Hippocampal formation (tissue), 2 donors: ENCODE data around the gene USP12.
A peak's percentile ranks its signal among the peaks of the same experiment; 100 is the strongest.

Source experiments
- DNase-seq, 2 donors: peaks; one replicate each; lab custom pipeline; 2025; lab: John Stamatoyannopoulos, UW

Gene USP12

DNA sequence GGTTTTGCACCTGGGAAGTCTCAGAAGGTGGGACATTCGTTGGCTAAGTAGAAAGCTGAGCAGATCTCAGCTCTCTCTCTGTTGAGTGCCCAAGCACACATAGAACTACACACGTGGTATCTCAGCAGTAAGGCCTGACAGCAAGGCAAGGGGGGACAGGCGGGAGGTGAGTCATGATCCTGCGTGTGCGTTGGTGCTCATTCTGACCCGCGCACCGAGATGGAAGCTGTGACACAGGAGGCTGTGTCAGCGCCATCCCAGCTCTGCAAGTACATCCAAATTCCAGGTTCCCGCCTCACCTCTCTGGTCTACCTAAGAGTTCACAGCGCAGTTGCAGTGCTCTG, 135.7 kb downstream of the USP12 start:
- no peak for DNase-seq

DNA sequence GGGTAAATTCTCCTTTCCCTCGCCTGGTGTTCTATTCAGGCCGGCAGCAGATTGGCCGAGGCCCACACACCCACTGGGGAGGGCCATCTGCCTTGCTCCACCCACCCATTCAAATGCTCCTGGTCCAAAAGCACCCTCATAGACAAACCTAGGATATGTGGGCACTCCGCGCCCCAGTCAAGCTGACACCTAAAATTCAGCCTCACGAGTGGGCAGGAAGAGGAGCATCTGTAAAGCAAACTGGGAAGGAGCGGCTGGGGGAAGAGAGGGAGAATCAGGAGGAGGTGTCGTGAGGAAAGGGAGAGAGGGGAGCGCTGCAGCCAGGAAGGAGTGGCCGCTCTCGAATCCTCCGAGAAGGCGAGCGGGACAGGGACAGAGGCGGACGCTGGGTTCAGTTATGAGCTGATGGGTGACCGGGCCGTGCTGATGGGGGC, 136.9 kb downstream of the USP12 start:
- DNase-seq = peak; percentile 27 to 39

DNA sequence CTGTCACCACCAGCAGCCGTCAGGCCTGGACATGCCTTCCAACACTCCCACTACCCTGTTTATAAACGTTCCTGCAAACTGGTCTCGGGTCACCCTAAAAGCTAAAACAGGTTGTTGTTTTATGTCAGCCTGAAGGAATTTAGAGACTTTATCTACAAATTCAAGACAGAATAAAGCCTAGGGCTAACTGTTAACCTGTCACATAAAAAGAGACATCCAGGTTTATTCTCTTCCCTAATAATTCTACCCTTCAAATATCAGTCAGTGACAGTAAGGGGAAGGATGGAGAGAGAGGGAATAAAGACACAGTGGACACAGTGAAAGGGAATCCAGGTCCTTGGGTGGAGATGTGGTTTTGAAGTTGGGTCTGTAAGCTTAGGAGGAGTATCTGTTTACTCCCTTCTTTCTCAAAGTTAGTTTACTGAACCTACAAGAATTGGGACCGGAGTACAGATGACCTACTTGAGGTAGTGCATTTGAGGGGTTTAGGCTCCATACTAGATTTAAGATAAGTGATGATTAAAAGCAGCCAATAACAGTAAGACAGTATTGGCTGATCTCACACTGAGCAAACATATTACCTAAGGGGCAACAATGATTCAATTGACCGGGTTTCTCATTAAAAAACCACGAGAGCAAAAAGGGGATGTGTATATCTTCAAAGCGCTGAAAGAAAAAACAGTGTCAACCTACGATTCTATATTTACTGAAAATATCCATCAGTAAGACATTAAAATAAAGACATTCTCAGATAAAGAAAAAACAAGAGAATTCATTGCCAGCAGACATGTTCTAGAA, 142.7 kb downstream of the USP12 start:
- no peak for DNase-seq

DNA sequence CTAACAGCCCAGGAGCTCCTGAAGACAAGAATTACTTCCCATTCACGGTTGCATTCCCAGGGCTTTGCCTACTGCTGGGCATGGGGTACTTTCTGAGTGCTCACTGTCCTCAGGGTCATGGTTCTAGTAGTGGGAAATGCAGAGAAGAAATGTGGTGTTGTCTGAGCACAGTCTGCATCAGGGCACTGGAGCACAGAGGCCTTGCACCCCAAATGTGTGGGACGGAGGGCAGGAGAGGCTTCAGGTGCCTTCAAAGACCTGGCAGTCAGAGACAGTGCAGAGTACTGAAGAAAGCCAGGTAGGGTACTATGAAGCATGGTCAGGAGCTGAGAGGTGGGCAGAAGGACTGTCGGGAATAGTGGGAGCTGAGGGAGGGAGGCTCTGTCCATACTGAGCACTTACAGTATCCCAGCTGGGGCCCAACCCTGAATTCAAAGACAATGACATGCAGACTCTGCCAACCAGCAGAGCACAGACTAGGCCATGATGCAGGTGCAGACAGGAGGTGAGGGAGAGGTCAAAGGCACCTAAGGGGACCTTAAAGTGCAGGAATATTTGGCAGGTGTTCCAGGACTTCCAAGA, 144.4 kb downstream of the USP12 start:
- no peak for DNase-seq

DNA sequence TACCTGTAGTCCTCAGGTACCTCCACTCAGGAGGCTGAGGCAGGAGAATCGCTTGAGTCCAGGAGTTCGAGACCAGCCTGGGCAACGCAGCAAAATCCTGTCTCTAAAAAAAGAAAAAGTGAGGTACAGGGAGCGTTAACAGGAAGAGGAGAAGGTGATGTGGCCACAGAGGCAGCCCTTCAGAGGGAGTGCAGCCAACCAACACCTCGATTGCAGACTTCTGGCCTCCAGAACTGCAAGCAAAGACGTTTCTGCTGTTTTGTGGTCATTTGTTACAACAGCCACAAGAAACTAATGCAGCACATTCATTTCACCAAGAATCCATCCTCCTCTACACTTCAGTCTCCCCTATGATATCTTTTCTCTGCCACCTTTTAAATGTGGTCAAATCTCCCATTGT, 145.2 kb downstream of the USP12 start:
- no peak for DNase-seq

DNA sequence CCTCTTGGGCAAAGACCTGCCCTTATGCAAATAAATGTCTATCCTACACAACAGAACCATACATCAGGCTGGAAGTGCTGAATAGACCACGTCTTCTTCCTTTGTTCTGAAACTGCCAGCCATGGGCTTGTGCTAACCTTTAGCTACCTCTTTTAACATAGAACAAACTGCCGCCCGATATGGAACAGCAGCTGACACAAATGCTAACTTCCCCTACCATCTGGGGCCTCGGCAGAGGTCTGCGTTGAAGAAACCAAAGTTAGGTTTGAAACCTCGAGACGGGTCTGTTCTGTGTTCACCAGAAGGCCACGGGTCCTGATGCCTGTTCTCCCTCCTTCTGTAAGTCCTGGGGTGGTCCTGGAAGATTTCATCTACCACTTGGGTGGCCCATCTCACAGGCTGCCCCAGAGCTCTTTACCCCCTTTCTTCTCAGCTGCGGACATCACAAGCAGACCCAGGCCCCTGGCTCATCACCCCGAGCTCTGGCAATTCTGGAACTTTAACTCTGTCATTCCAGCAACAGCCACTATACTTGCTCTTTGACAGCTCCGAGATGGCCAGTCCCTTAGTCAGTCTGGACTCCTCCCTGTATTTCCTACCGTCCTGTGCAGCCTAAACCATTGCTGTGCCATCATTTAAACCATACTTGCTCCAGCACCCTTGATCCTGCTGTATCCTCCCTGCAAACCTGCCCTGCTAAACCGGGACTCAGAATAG, 146.7 kb downstream of the USP12 start:
- DNase-seq = no peak

DNA sequence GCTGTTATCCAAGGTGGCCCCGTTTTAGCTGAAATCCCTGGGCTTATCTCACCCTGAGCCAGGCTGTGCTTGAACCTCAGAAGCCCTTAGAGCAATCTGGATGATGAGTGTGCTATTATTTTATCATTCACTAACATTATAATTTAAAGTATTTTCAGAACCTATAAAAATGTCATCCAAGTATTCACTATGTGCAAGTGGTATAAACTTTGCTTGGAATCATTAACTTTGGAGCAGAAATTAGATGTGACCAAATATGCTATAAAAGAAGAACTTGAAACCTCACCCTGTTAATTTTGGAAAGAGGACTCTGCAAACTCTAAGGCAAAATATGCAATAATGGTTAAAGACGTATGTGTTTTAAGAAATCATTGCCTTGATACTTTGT, 147.5 kb downstream of the USP12 start:
- no peak for DNase-seq

DNA sequence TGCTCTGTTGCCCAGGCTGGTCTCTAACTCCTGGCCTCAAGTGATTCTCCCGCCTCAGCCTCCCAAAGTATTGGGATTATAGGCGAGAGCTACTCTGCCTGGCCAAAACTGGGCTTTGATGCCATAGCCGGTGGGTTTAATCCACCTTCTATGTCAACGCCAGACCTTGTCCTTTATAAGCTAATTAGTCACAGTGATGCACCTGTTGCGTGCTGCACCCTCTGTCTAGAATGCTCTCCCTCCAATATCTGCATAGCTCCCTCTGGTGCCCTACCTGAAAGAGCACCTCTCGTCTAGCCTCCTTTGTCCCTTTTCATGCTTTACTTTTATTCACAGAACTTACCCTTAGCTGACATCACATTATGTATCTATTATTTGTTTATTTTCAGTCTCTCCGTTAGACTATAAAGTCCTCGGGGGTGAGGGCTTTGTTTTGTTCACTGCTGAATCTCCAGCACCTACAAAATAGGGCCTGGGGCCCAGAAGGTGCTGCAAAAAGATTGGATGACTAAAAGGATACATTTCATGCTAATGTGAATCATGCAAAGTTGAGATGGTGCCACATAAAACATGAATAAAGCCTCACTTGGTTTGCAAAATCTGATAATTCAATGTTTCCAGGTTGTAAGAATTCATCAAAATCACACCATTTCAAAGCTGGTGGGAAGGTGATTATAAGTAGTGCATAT, 148.1 kb downstream of the USP12 start:
- DNase-seq = no peak

DNA sequence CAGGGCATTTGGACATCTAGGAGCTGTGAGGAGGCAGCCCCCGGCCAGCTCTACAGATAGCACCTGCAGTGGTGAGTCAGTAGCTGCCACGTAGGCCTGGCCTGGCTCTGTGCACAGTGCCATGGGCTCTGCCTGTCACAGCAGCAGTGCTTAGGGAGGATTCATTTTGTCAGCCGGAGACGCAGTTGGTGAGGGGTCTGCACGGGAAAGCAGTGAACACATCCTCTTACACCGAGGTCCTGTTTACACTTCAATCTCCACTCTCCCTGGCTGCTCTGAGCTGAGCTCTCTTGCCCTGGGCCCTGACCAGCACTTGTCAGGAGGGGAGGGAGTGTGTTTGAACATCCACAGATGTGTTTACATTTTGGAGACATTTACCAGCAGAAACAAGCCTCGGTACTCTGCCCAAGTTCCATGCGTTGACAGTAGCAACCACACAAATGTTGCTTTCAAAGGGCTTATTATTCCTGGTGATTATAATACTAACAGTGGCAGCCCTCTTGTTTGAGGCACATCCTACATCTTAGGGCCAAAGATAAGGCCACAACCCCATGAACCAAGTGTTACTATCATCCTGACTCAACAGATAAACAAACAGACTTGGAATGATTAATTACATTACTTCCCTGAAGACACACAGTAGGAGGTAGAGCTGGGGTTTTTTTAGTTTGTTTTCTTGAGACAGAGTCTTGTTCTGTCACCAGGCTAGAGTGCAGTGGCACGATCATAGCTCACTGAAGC, 148.9 kb downstream of the USP12 start:
- DNase-seq = peak; percentile 40 to 49

DNA sequence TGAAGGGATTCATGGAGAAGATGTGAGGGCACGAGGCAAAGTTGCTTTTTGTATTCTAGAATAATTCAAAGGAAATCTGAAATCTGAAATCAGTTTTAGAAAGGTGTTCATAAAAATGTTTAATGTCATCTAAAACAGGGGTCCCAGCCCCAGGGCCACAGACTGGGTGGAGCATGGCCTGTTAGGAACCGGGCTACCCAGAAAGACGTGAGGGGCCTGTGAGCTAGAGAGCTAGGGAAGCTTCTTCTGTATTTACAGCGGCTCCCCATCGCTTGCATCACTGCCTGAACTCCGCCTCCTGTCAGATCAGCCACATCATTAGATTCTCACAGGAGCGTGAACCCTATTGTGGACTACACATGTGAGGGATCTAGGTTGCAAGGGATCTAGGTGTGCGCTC, 151.2 kb downstream of the USP12 start:
- DNase-seq = no peak

DNA sequence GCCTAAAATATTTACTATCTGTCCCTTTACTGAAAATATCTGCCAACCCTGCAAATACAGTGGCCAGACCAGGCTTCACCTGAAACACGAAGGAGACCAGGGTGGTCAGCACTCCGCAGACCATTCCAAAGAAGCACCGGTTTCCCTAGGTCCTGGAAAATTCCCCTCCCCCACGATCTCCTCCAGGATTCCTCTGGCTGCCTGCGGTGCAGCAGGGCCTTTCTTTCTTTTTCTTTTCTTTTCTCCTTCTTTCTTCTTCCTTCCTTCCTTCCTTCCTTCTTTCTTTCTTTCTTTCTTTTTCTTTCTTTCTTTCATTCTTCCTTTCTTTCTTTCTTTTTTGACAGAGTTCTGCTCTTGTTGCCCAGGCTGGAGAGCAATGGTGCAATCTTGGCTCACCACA, 152.7 kb downstream of the USP12 start:
- DNase-seq = no peak

DNA sequence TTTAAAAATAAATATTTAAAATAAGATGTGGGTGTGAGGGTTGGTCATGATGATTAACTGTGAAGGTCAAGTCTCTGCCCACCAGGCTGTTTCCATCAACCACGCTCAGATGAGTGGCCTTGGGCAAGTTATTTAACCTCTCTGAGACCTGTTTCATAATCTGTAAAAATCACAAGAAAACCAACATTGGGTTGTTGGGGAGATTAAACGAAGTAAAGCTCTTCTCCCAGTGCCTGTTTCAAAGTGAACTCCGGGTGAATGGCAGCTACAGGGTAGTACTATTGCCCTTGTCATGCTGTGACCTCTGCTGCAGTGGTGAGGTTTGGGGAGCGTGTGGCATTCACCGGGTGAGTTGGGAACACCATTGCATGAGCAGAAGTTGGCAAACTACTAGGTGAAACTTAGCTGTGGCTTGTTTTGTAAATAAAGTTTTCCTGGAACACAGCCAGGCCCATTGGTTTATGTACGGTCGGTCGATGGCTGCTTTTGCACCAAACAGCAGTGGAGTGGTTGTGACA, 153.2 kb downstream of the USP12 start:
- DNase-seq = no peak

DNA sequence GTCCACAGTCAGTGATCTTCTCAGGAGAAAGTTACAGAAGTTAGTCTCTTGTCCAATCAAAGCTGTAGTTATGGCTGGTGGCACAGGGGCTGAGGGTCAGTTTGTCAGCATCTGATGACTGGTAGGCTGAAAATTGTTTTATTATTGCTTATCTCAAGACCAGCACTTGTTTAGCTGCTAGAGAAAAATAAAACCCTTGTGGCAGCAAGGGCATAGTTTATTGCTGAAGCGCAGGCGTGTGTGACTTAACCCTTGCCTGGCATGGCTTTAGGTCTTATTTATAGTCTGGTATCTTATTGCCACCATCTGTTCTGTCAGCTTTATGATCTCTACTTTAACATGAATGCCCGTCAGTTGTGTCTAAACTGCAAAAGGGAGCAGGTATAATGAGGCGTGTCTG, 154.7 kb downstream of the USP12 start:
- no peak for DNase-seq
